Smooth muscle cell (in vitro differentiated cells): ENCODE measurements around the gene CD28. TPM values are rescaled to one million over a fixed set of nuclear protein-coding genes. Genes with fewer than 3 reads are reported as not detected.

Source experiments
- DNase-seq: peaks from one replicate; lab custom pipeline; 2025; ENCODE audit not compliant: unreplicated experiment; lab: John Stamatoyannopoulos, UW
- H2AFZ ChIP-seq: fragments of 200-600 bp; sonication (generic); 2 replicates; pipeline ENCODE4 v1.6.0; 2016; ENCODE audit warnings: antibody characterized with exemption, low read depth, mild to moderate bottlenecking
- H3F3A ChIP-seq: fragments of 200-600 bp; sonication (generic); 2 replicates; pipeline ENCODE4 v1.6.0; 2017; ENCODE audit warnings: antibody characterized with exemption, low read depth
- H3K27ac ChIP-seq: fragments of 200-600 bp; sonication (generic); 2 replicates; pipeline ENCODE4 v1.5.1; 2016; ENCODE audit warnings: low read depth, mild to moderate bottlenecking
- H3K27me3 ChIP-seq: fragments of 200-600 bp; sonication (generic); 2 replicates; pipeline ENCODE4 v1.6.1; 2016; ENCODE audit warnings: low read depth, mild to moderate bottlenecking
- H3K36me3 ChIP-seq: fragments of 200-600 bp; sonication (generic); 2 replicates; pipeline ENCODE4 v1.5.1; 2016; ENCODE audit warnings: low read depth
- H3K4me1 ChIP-seq: fragments of 200-600 bp; sonication (generic); 2 replicates; pipeline ENCODE4 v1.5.1; 2016; ENCODE audit warnings: low read depth
- H3K4me2 ChIP-seq: fragments of 200-600 bp; sonication (generic); 2 replicates; pipeline ENCODE4 v1.6.0; 2016; ENCODE audit warnings: mild to moderate bottlenecking
- H3K4me3 ChIP-seq: fragments of 200-600 bp; sonication (generic); 2 replicates; pipeline ENCODE4 v1.5.1; 2016; ENCODE audit warnings: mild to moderate bottlenecking
- H3K79me2 ChIP-seq: fragments of 200-600 bp; sonication (generic); 2 replicates; pipeline ENCODE4 v1.6.0; 2016; ENCODE audit warnings: low read depth, mild to moderate bottlenecking
- H3K9ac ChIP-seq: fragments of 200-600 bp; sonication (generic); 2 replicates; pipeline ENCODE4 v1.6.0; 2016; ENCODE audit warnings: low read depth
- H3K9me3 ChIP-seq: fragments of 200-600 bp; sonication (generic); replicated peaks from 2 replicates; pipeline ENCODE4 v1.5.1; 2016; ENCODE audit warnings: low read depth
- H4K20me1 ChIP-seq: fragments of 200-600 bp; sonication (generic); 2 replicates; pipeline ENCODE4 v1.6.0; 2016; ENCODE audit warnings: low read depth
- WGBS: methylation state at CpG from one replicate; pipeline ENCODE4 v1.1.7; 2016; ENCODE audit warnings: low lambda C conversion rate; 5-methylcytosine and 5-hydroxymethylcytosine counted together
- polyA plus RNA-seq: library from polyadenylated mRNA; unstranded; fragments of >200 nt; fragmentation: Nextera tagmentation; extraction: Ambion mirVana; gene quantifications from 2 replicates; pipeline ENCODE4 v1.2.1, GENCODE V29; 2016
- total RNA-seq: library from RNA; depleted of rRNA; stranded (reverse); fragments of >200 nt; gene quantifications from 2 replicates; pipeline ENCODE4 v1.2.3, GENCODE V29; 2014
- TF ChIP-seq, protein P1 (sequence below): fragments of 200-600 bp; sonication (generic); IDR thresholded peaks from 2 replicates; pipeline ENCODE4 v1.5.1; 2017; ENCODE audit warnings: borderline replicate concordance, mild to moderate bottlenecking, antibody characterized with exemption; ENCODE audit not compliant: insufficient read depth, poor library complexity, severe bottlenecking

The CD28 gene
- total and polyA plus RNA-seq, 2 experiments from 2014 or later, result not detected

DNA sequence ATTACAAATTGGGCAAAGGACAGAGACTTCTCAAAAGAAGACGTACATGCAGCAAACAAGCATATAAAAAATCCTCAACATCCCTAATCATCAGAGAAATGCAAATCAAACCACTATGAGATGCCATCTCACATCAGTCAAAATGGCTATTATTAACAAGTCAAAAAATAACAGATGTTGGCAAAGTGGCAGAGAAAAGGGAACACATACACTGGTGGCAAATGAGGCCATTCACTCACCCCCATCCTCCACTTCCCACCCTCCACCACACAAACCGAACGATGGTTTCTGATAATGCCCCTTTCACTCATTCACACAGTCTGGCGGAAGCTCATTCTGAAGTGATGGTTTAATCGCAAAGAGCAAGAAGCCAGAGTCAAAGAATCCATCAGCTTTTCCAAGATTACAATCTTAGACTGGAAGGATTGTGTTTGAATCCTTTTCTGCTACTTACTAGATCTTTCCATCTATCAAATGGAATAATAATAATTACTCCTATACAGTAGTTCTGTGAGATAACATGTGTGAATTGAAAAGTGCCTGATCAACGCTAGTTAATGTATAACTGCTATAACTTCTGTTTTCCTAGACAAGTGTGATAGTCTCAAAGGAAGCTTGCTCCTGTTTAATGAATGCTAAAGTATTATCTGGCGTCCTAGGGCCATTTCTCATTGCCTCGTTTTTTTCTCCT is 16.9 kb upstream of the CD28 start:
- no peak overlapping the region for H3K4me2 ChIP-seq
- WGBS, result 91% methylated on average over 8 of the region's 8 CpGs
- TF ChIP-seq, protein P1, sequence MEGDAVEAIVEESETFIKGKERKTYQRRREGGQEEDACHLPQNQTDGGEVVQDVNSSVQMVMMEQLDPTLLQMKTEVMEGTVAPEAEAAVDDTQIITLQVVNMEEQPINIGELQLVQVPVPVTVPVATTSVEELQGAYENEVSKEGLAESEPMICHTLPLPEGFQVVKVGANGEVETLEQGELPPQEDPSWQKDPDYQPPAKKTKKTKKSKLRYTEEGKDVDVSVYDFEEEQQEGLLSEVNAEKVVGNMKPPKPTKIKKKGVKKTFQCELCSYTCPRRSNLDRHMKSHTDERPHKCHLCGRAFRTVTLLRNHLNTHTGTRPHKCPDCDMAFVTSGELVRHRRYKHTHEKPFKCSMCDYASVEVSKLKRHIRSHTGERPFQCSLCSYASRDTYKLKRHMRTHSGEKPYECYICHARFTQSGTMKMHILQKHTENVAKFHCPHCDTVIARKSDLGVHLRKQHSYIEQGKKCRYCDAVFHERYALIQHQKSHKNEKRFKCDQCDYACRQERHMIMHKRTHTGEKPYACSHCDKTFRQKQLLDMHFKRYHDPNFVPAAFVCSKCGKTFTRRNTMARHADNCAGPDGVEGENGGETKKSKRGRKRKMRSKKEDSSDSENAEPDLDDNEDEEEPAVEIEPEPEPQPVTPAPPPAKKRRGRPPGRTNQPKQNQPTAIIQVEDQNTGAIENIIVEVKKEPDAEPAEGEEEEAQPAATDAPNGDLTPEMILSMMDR, result no peak
- H4K20me1 ChIP-seq, result no peaks in the 10 kb centered on the region
- DNase-seq, result no peak
- no peaks in the 10 kb centered on the region for H3K79me2 ChIP-seq
- no peak overlapping the region for H2AFZ ChIP-seq
- no peak overlapping the region for H3K4me3 ChIP-seq
- no peaks in the 10 kb centered on the region for H3K36me3 ChIP-seq
- no peaks in the 10 kb centered on the region for H3K27me3 ChIP-seq
- no peak overlapping the region for H3K27ac ChIP-seq
- H3F3A ChIP-seq, result no peaks in the 10 kb centered on the region
- H3K4me1 ChIP-seq, result peaks cover 8% of the 10 kb centered on the region
- H3K9me3 ChIP-seq, result no peaks in the 10 kb centered on the region
- H3K9ac ChIP-seq, result no peak overlapping the region

DNA sequence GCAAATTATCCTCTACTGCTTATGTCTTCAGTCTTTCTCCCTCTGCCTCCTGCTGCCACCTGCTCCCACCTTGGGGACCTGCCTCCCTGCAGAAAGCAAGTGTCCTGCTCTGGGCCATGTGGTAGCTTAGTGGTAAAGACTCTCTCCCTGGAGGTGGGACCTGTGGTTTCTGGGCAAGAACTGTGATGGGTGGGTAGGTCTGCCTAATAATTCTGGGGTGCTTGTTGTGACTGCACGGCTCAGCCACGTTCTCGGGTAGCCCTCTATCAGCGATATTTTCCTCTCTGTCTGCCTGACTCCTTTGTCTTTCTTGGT is 16.4 kb upstream of the CD28 start:
- 93% methylated on average over 4 of the region's 4 CpGs for WGBS
- no peaks in the 10 kb centered on the region for H3K36me3 ChIP-seq
- no peaks in the 10 kb centered on the region for H3F3A ChIP-seq
- H3K9me3 ChIP-seq, result no peaks in the 10 kb centered on the region
- H3K4me2 ChIP-seq, result no peak overlapping the region
- H3K4me3 ChIP-seq, result no peak overlapping the region
- H3K27me3 ChIP-seq, result no peaks in the 10 kb centered on the region
- H3K27ac ChIP-seq, result no peak overlapping the region
- DNase-seq, result no peak
- no peak overlapping the region for H2AFZ ChIP-seq
- H3K79me2 ChIP-seq, result no peaks in the 10 kb centered on the region
- H3K4me1 ChIP-seq, result peaks cover 6% of the 10 kb centered on the region
- H3K9ac ChIP-seq, result no peak overlapping the region
- no peaks in the 10 kb centered on the region for H4K20me1 ChIP-seq
- TF ChIP-seq, protein P1, result no peak

DNA sequence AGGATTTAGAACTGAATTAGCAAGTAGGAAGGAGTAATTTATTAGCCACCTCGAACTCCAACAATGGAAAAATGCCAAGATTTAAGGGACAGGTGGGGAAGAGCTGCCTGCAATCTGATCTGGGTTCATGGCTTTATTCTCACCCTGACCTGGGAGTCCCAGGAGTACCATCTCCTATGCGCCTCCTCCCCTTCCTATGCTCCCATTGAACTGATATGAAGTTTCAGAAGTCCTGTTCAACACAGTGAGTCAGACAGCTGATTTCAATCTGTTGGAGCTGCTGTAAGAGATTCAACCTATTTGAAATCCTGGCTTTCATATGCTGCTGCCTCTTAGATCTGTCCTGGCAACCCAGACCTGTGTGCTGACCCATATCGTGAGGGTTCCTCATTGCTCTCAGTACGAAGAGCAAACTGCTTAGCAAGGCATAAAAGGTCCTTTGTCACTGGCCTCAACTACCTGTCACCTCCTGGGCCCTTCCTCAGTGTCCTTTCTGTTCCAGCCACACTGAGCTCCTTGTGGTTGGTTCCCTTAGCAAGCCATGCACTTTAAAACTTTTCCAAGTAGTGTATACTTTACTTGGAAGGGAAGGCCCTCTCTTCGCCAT is 15.9 kb upstream of the CD28 start:
- no peaks in the 10 kb centered on the region for H3K36me3 ChIP-seq
- H3K9ac ChIP-seq, result no peak overlapping the region
- H3K79me2 ChIP-seq, result no peaks in the 10 kb centered on the region
- H3K4me3 ChIP-seq, result no peak overlapping the region
- no peak overlapping the region for H3K4me2 ChIP-seq
- no peaks in the 10 kb centered on the region for H4K20me1 ChIP-seq
- H2AFZ ChIP-seq, result no peak overlapping the region
- H3K27me3 ChIP-seq, result no peaks in the 10 kb centered on the region
- H3K9me3 ChIP-seq, result no peaks in the 10 kb centered on the region
- DNase-seq, result no peak
- TF ChIP-seq, protein P1, result no peak
- WGBS, result 93% methylated on average over 5 of the region's 5 CpGs
- H3K4me1 ChIP-seq, result peaks cover 2% of the 10 kb centered on the region
- no peak overlapping the region for H3K27ac ChIP-seq
- no peaks in the 10 kb centered on the region for H3F3A ChIP-seq

DNA sequence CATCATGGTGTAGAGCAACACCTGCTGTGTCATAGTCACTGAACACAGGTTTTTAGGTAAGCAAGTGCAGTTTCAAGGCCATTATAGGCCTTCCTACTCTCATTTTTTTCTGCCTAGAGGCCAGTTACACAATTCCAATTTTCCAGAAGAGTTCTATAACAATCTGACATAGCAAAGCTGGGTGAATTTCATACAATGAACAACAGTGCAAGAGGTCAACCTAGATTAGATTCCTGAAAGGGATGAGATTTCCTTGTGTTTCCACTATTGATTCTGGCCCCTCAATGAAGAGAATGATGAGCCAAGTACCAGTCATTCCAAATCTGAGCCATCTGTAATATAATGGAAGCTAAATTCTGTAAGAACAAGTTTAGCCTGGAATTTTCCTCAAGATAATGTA is 15.3 kb upstream of the CD28 start:
- Histone ChIP-seq H3K9ac (no peak overlapping the region), H3K36me3 (no peaks in the 10 kb centered on the region), H3K4me3 (no peak overlapping the region), H3K9me3 (no peaks in the 10 kb centered on the region), H3K4me2 (no peak overlapping the region), H3K27me3 (no peaks in the 10 kb centered on the region), H3F3A (no peaks in the 10 kb centered on the region), H3K27ac (no peak overlapping the region), H3K79me2 (no peaks in the 10 kb centered on the region), H3K4me1 (no peaks in the 10 kb centered on the region), H2AFZ (no peak overlapping the region), H4K20me1 (no peaks in the 10 kb centered on the region)
- no peak for DNase-seq
- TF ChIP-seq, protein P1, result no peak
